AG04450 (cell line): ENCODE data around the gene GARIN1A. TPM values are rescaled to one million over a fixed set of nuclear protein-coding genes. Genes with fewer than 3 reads are reported as not detected.

ENCODE experiments used
- CTCF ChIA-PET: fragments of 300-600, 350-600 bp; formaldehyde crosslinking; extraction: SDS; loops from one replicate; lab custom pipeline; 2022; ENCODE audit warnings: antibody characterized with exemption, inconsistent platforms; lab: Charles Lee
- POLR2A ChIA-PET: fragments of 350-600 bp; formaldehyde crosslinking; extraction: SDS; loops from one replicate; lab custom pipeline; 2021; ENCODE audit warnings: antibody characterized with exemption, inconsistent platforms; lab: Yijun Ruan, JAX
- DNase-seq: peaks from one replicate; pipeline ENCODE4 v3.0.0-alpha.2; 2011; ENCODE audit warnings: low read depth, low spot score
- H3K27ac ChIP-seq: one replicate; pipeline ENCODE4 v1.5.1; 2012; ENCODE audit warnings: low read depth, low read length, control low read depth
- H3K27me3 ChIP-seq: one replicate; pipeline ENCODE4 v1.6.0; 2012; ENCODE audit warnings: low read length; ENCODE audit not compliant: control insufficient read depth, insufficient read depth
- H3K4me3 ChIP-seq: 2 replicates; pipeline ENCODE4 v1.5.1; 2011; ENCODE audit warnings: mild to moderate bottlenecking, low read depth, low read length, control low read depth
- H3K9me3 ChIP-seq: 2 replicates; pipeline ENCODE4 v1.5.1; 2012; ENCODE audit warnings: low read length; ENCODE audit not compliant: control insufficient read depth, insufficient read depth
- polyA plus RNA-seq: library from polyadenylated mRNA; depleted of rRNA; stranded (reverse); fragments of >200 nt; gene quantifications from 2 replicates; pipeline ENCODE4 v1.2.3, GENCODE V29; 2011
- TF ChIP-seq, protein P1 (sequence below): IDR thresholded peaks from 2 replicates; pipeline ENCODE4 v1.5.1; 2011; ENCODE audit warnings: low read depth, low read length, control low read depth, inconsistent platforms

The GARIN1A gene
- polyA plus RNA-seq, 1 experiment, result 0.47 TPM

DNA sequence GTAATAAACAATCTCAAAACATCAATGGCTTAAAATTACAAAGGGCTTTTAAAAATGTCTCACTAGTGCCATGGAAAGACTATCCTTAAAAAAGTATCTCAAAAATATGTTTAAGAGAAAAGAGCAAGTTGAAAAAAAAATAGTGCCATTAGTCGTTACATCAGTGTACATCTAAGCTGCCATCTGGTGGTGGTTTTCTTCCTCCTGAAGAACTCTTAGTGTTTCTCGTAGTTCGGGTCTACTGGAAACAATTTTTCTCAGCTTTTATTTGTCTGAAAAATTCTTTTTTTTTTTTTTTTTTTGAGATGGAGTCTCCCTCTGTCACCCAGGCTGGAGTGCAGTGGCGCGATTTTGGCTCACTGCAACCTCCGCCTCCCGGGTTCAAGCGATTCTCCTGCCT, 5.9 kb upstream of the GARIN1A start:
- no peak overlapping the region for H3K27ac ChIP-seq
- no peaks in the 10 kb centered on the region for H3K27me3 ChIP-seq
- TF ChIP-seq, protein P1, sequence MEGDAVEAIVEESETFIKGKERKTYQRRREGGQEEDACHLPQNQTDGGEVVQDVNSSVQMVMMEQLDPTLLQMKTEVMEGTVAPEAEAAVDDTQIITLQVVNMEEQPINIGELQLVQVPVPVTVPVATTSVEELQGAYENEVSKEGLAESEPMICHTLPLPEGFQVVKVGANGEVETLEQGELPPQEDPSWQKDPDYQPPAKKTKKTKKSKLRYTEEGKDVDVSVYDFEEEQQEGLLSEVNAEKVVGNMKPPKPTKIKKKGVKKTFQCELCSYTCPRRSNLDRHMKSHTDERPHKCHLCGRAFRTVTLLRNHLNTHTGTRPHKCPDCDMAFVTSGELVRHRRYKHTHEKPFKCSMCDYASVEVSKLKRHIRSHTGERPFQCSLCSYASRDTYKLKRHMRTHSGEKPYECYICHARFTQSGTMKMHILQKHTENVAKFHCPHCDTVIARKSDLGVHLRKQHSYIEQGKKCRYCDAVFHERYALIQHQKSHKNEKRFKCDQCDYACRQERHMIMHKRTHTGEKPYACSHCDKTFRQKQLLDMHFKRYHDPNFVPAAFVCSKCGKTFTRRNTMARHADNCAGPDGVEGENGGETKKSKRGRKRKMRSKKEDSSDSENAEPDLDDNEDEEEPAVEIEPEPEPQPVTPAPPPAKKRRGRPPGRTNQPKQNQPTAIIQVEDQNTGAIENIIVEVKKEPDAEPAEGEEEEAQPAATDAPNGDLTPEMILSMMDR, result peak; percentile 32
- POLR2A ChIA-PET, result no interaction called here
- CTCF ChIA-PET, result interaction anchor here (0.6 to 1.2 kb wide), 8 partner anchors 9 to 239 kb away, joined by 3 to 5 read pairs (median 4); no protein-coding TSS in a partner anchor
- peaks cover 4% of the 10 kb centered on the region; the same call in 1 of the 2 replicates for H3K9me3 ChIP-seq
- no peak overlapping the region for H3K4me3 ChIP-seq
- no peak for DNase-seq

- Histone ChIP-seq H3K9me3 (no peaks in the 10 kb centered on the region), H3K4me3 (no peak overlapping the region), H3K27me3 (no peaks in the 10 kb centered on the region), H3K27ac (no peak overlapping the region)
- no peak for DNase-seq
- POLR2A ChIA-PET, result no interaction called here
- CTCF ChIA-PET, result interaction anchor here (0.6 to 2.0 kb wide), 3 partner anchors 9 to 210 kb away, joined by 3 to 7 read pairs (median 3); no protein-coding TSS in a partner anchor
- TF ChIP-seq, protein P1, result peak; percentile 66
These were observed 930 bp downstream of the GARIN1A start for GRCh38 chr7:128672927-128673517.

GRCh38 chr7:128673571-128673970, 1.5 kb downstream of the GARIN1A start:
- ChIA-PET POLR2A (no interaction called here), CTCF (interaction anchor here (2.0 kb wide), 1 partner anchor 9 kb away, joined by 7 read pairs; no protein-coding TSS in a partner anchor)
- H3K27ac ChIP-seq, result no peak overlapping the region
- no peak for DNase-seq
- H3K4me3 ChIP-seq, result no peak overlapping the region
- TF ChIP-seq, protein P1, result no peak
- no peaks in the 10 kb centered on the region for H3K27me3 ChIP-seq
- no peaks in the 10 kb centered on the region for H3K9me3 ChIP-seq

DNA sequence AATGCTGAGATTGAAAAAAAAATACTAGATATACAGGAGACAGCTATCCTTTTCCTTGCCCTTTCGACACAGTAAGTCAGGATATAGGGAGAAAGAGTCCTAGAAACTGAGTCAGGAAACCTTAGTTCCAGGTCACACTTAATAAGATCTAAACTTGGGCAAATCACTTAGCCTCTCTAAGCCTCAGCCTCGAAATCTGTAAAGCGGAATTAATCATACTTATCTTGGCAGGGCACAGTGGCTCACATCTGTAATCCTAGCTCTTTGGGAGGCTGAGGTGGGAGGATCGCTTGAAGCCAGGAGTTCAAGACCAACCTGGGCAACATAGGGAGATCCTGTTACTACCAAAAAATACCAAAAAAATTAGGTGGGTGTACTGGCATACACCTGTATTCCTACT, 4.6 kb downstream of the GARIN1A start:
- CTCF ChIA-PET, result no interaction called here

GRCh38 chr7:128679920-128680319, 7.8 kb downstream of the GARIN1A start:
- H3K9me3 ChIP-seq, result no peaks in the 10 kb centered on the region
- DNase-seq, result no peak
- H3K27me3 ChIP-seq, result no peaks in the 10 kb centered on the region
- no peak overlapping the region for H3K4me3 ChIP-seq
- ChIA-PET POLR2A (interaction anchor here (0.5 kb wide), 1 partner anchor 206 kb away, joined by 3 read pairs; no protein-coding TSS in a partner anchor), CTCF (no interaction called here)
- TF ChIP-seq, protein P1, result no peak
- no peak overlapping the region for H3K27ac ChIP-seq

More for the DNA sequence above, 4.6 kb downstream of the GARIN1A start:
- Histone ChIP-seq H3K27me3 (no peaks in the 10 kb centered on the region), H3K9me3 (no peaks in the 10 kb centered on the region), H3K27ac (no peak overlapping the region), H3K4me3 (no peak overlapping the region)
- TF ChIP-seq, protein P1, result no peak
- no peak for DNase-seq
- POLR2A ChIA-PET, result no interaction called here
